Osteoblast (primary cell): ENCODE results near the gene KLHL29. TPM values are rescaled to one million over a fixed set of nuclear protein-coding genes. Genes with fewer than 3 reads are reported as not detected.

Experiments used
- DNase-seq: peaks from one replicate; pipeline ENCODE4 v3.0.0; 2011; ENCODE audit warnings: low spot score, mixed read lengths; ENCODE audit not compliant: insufficient read length; ENCODE audit errors: missing footprints
- H2AFZ ChIP-seq: 2 replicates; pipeline ENCODE4 v1.6.0; 2011; ENCODE audit warnings: mild to moderate bottlenecking, low read length
- H3K27ac ChIP-seq: 2 replicates; pipeline ENCODE4 v1.5.1; 2011; ENCODE audit warnings: mild to moderate bottlenecking, low read depth, low read length, moderate library complexity
- H3K27me3 ChIP-seq: 2 replicates; pipeline ENCODE4 v1.6.0; 2012; ENCODE audit warnings: mild to moderate bottlenecking, control low read depth, inconsistent platforms, low read length, moderate library complexity; ENCODE audit not compliant: insufficient read depth
- H3K36me3 ChIP-seq: 2 replicates; pipeline ENCODE4 v1.5.1; 2011; ENCODE audit warnings: mild to moderate bottlenecking, low read length, control low read depth, moderate library complexity; ENCODE audit not compliant: insufficient read depth
- H3K4me1 ChIP-seq: 2 replicates; pipeline ENCODE4 v1.5.1; 2011; ENCODE audit warnings: mild to moderate bottlenecking, low read length, control low read depth, moderate library complexity; ENCODE audit not compliant: insufficient read depth
- H3K4me2 ChIP-seq: 2 replicates; pipeline ENCODE4 v1.6.0; 2011; ENCODE audit warnings: mild to moderate bottlenecking, low read length; ENCODE audit not compliant: insufficient read depth
- H3K4me3 ChIP-seq: fragments of 200-600 bp; sonication (generic); 3 replicates; pipeline ENCODE4 v1.5.1; 2012; ENCODE audit warnings: mild to moderate bottlenecking, low read length, inconsistent platforms; ENCODE audit not compliant: insufficient read depth
- H3K79me2 ChIP-seq: 2 replicates; pipeline ENCODE4 v1.6.0; 2012; ENCODE audit warnings: mild to moderate bottlenecking, low read length, control low read depth, inconsistent platforms; ENCODE audit not compliant: insufficient read depth
- H3K9me3 ChIP-seq: 2 replicates; pipeline ENCODE4 v1.5.1; 2011; ENCODE audit warnings: low read depth, low read length, control low read depth
- H4K20me1 ChIP-seq: 2 replicates; pipeline ENCODE4 v1.6.0; 2012; ENCODE audit warnings: mild to moderate bottlenecking, low read length, control low read depth; ENCODE audit not compliant: insufficient read depth
- total RNA-seq: library from RNA; depleted of rRNA; stranded (reverse); fragments of >200 nt; gene quantifications from 2 replicates; pipeline ENCODE4 v1.2.3, GENCODE V29; 2012
- TF ChIP-seq, protein P1 (sequence below): IDR thresholded peaks from 2 replicates; pipeline ENCODE4 v1.5.1; 2011; ENCODE audit warnings: mild to moderate bottlenecking, low read depth, low read length, moderate library complexity; ENCODE audit errors: extremely low read depth

The KLHL29 gene
- total RNA-seq, 1 donor = 3.3 TPM

DNA sequence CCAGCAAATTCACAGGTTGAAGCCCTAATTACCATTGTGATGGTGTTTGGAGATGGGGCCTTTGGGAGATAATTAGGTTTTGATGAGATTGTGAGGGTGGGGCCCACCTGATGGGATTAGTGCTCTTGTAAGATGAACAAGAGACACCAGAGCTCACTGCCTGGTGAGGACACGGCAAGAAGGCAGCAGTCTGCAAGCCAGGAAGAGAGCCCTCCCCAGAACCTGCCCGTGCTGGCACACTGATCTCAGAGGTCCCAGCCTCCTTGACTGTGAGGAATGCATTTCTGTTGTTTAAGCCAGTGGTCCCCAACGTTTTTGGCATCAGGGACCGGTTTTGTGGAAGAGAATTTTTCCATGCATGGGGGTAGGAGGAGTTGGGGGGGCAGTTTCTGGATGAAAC is 240.7 kb downstream of the KLHL29 start:
- H3K79me2 ChIP-seq = no peaks in the 10 kb centered on the region
- no peaks in the 10 kb centered on the region for H4K20me1 ChIP-seq
- no peaks in the 10 kb centered on the region for H3K27me3 ChIP-seq
- H3K4me2 ChIP-seq = no peak overlapping the region
- TF ChIP-seq, protein P1, sequence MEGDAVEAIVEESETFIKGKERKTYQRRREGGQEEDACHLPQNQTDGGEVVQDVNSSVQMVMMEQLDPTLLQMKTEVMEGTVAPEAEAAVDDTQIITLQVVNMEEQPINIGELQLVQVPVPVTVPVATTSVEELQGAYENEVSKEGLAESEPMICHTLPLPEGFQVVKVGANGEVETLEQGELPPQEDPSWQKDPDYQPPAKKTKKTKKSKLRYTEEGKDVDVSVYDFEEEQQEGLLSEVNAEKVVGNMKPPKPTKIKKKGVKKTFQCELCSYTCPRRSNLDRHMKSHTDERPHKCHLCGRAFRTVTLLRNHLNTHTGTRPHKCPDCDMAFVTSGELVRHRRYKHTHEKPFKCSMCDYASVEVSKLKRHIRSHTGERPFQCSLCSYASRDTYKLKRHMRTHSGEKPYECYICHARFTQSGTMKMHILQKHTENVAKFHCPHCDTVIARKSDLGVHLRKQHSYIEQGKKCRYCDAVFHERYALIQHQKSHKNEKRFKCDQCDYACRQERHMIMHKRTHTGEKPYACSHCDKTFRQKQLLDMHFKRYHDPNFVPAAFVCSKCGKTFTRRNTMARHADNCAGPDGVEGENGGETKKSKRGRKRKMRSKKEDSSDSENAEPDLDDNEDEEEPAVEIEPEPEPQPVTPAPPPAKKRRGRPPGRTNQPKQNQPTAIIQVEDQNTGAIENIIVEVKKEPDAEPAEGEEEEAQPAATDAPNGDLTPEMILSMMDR = no peak
- no peaks in the 10 kb centered on the region for H3K36me3 ChIP-seq
- H3K4me3 ChIP-seq = no peak overlapping the region
- no peak overlapping the region for H2AFZ ChIP-seq
- H3K4me1 ChIP-seq = no peaks in the 10 kb centered on the region
- H3K9me3 ChIP-seq = no peaks in the 10 kb centered on the region
- no peak overlapping the region for H3K27ac ChIP-seq
- DNase-seq = no peak

DNA sequence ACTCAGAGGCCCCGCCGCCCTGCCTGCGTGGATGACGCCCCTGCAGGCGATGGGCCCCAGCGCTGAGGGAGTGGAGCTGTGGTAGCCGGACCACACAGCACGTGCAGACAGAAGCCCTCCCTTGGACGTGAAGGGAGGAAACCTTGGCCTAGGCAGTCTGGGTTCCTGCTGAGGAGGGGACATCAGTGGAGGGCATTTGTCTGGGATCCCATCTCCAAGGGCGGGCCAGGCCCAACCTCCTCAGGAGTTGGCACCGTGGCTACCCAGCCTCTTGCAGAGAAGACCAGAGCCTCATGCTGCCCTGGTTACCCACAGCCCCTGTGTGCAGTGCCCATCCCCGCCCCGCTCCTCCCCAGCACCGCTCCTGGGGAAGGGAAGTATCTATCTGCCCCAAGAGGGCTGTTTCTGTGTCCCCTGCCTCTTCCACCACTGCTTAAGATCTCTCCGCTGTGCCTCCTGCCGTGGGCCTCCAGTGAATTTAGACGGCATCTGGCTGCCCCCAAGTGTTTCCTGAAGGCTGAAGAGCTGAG is 241.8 kb downstream of the KLHL29 start:
- Histone ChIP-seq H2AFZ (no peak overlapping the region), H3K27me3 (no peaks in the 10 kb centered on the region), H3K4me1 (no peaks in the 10 kb centered on the region), H3K36me3 (no peaks in the 10 kb centered on the region), H3K4me3 (no peak overlapping the region), H3K9me3 (no peaks in the 10 kb centered on the region), H3K79me2 (no peaks in the 10 kb centered on the region), H3K27ac (no peak overlapping the region), H4K20me1 (no peaks in the 10 kb centered on the region), H3K4me2 (no peak overlapping the region)
- peak; percentile 43 for DNase-seq
- TF ChIP-seq, protein P1 = no peak

DNA sequence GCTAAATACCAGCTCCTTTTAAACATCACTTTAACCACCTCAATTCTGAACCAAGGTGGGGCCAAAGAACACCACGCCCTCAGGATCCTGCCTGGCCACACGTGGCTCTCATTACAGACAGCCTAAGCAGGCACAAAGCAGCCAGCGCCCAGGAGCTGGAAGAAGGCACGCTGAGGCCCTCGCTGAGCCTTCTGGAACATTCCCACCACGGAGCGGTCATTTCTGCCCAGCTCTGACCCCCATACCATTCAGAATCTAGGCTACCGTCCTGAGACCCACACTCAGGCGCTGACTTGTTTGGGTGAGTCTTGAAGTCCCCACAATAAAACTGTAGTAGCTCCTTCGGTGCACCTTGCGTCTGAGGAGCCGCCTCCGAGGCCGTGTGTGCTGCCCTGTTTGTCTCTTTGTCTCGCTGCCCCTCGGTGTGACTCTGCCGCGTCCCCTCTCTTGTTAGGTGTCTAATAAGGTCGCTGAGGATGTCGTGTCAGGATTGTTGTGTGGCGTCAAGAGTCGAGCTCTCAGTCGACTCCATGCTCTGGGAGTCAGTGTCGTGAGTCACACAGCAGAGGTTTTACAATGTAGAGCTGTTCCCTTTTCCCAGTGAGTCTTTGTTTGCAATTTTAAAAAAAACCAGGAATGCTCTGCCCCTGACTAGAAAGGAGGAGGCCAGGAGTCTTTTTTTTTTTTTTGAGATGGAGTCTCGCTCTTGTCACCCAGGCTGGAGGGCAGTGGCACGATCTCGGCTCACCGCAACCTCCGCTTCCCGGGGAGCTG is 242.4 kb downstream of the KLHL29 start:
- H3K79me2 ChIP-seq = no peaks in the 10 kb centered on the region
- H3K4me3 ChIP-seq = no peak overlapping the region
- H3K27me3 ChIP-seq = no peaks in the 10 kb centered on the region
- H3K4me1 ChIP-seq = no peaks in the 10 kb centered on the region
- H2AFZ ChIP-seq = no peak overlapping the region
- H4K20me1 ChIP-seq = no peaks in the 10 kb centered on the region
- no peak overlapping the region for H3K27ac ChIP-seq
- H3K36me3 ChIP-seq = no peaks in the 10 kb centered on the region
- no peak overlapping the region for H3K4me2 ChIP-seq
- TF ChIP-seq, protein P1 = no peak
- peak; percentile 55 for DNase-seq
- H3K9me3 ChIP-seq = no peaks in the 10 kb centered on the region

DNA sequence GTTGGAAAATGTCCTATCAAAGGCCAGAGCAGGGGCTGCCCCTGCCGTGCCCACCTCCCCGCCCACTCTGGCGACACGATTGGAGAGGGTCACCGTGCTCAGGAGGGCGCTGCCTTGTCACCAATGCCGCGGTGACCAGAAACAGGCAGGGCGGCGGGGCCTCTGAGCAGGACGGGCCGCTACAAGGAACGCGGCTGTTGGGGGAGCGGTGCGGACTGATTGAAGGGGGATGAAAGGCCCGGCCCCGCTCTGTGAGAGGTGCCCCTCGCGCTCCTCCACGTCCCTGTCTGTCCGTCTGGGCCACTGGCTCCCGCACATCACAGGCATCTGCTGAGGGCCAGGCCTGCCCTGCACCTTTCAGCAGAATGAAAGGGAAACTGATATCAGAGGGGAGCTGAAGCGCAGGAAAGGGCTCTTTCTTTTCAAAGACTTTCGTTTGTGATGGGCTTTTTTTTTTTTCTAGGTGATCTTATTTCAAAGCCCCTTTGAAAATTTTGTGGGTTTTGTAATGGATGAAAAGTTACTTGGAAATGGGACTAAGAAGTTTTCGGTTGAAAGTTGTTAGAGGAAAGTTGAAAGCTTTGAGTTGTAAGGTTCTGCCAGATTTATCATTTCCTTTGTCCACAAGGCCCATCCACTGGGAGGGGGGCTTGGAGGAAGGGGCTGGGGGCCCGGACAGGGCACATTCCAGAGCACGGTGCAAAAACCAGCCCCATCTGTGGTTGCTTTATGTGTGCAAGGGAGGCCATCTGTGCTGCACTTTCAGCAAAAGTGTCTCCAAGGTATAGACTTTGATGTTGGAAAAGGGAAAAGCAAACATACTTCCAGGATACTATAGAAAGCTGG is 244.2 kb downstream of the KLHL29 start:
- no peaks in the 10 kb centered on the region for H3K4me1 ChIP-seq
- H3K4me2 ChIP-seq = no peak overlapping the region
- H3K79me2 ChIP-seq = no peaks in the 10 kb centered on the region
- H2AFZ ChIP-seq = no peak overlapping the region
- no peak overlapping the region for H3K27ac ChIP-seq
- TF ChIP-seq, protein P1 = no peak
- no peak overlapping the region for H3K4me3 ChIP-seq
- H4K20me1 ChIP-seq = no peaks in the 10 kb centered on the region
- H3K27me3 ChIP-seq = no peaks in the 10 kb centered on the region
- H3K36me3 ChIP-seq = no peaks in the 10 kb centered on the region
- peak; percentile 73 for DNase-seq
- no peaks in the 10 kb centered on the region for H3K9me3 ChIP-seq
